HG03108 (cell line): ENCODE data around the gene ITGA8.
"Not testable (repeated sequence)": the region's sequence is repeated elsewhere in the genome, so short reads cannot be mapped to it uniquely, and the experiment has no call there.

Experiments
- ATAC-seq: cut with Tn5 transposase; IDR thresholded peaks from one replicate; pipeline ENCODE4 v1.9.1; 2021; ENCODE audit warnings: moderate library complexity; ENCODE audit not compliant: unreplicated experiment

Gene ITGA8

GRCh38 chr10:15690031-15690430 is 29.7 kb downstream of the ITGA8 start:
- ATAC-seq = no peak

GRCh38 chr10:15684768-15685167 is 35.0 kb downstream of the ITGA8 start:
- no peak for ATAC-seq

GRCh38 chr10:15681076-15681475 is 38.6 kb downstream of the ITGA8 start:
- ATAC-seq = no peak

GRCh38 chr10:15678851-15679250 is 40.9 kb downstream of the ITGA8 start:
- no peak for ATAC-seq

GRCh38 chr10:15672469-15672868 is 47.3 kb downstream of the ITGA8 start:
- ATAC-seq = no peak

- ATAC-seq = no peak
Observed at GRCh38 chr10:15670880-15671279, 48.8 kb downstream of the ITGA8 start.

- no peak for ATAC-seq
Observed at GRCh38 chr10:15661574-15661973, 58.1 kb downstream of the ITGA8 start.

- ATAC-seq = no peak
Observed at GRCh38 chr10:15660990-15661389, 58.7 kb downstream of the ITGA8 start.

GRCh38 chr10:15658069-15658702 is 61.5 kb downstream of the ITGA8 start:
- ATAC-seq = no peak

GRCh38 chr10:15652757-15653156 is 67.0 kb downstream of the ITGA8 start:
- no peak for ATAC-seq

GRCh38 chr10:15652117-15652516 is 67.6 kb downstream of the ITGA8 start:
- no peak for ATAC-seq

- ATAC-seq = no peak
Observed at GRCh38 chr10:15651175-15651574, 68.5 kb downstream of the ITGA8 start.

- ATAC-seq = no peak
Observed at GRCh38 chr10:15642095-15642494, 77.6 kb downstream of the ITGA8 start.

GRCh38 chr10:15640536-15641085 is 79.1 kb downstream of the ITGA8 start:
- ATAC-seq = no peak

- ATAC-seq = no peak
Observed at GRCh38 chr10:15636446-15636845, 83.3 kb downstream of the ITGA8 start.

GRCh38 chr10:15632456-15633091 is 87.1 kb downstream of the ITGA8 start:
- no peak for ATAC-seq

- ATAC-seq = not testable (repeated sequence)
Observed at GRCh38 chr10:15631205-15631604, 88.5 kb downstream of the ITGA8 start.

GRCh38 chr10:15630353-15630752 is 89.4 kb downstream of the ITGA8 start:
- no peak for ATAC-seq

GRCh38 chr10:15627617-15628196 is 92.0 kb downstream of the ITGA8 start:
- no peak for ATAC-seq

- ATAC-seq = no peak
Observed at GRCh38 chr10:15626937-15627336, 92.8 kb downstream of the ITGA8 start.

GRCh38 chr10:15625261-15625660 is 94.5 kb downstream of the ITGA8 start:
- ATAC-seq = no peak
